Measurements from ENCODE around the gene RIPK1. TPM values are rescaled to one million over a fixed set of nuclear protein-coding genes. Genes with fewer than 3 reads are reported as not detected.
"Not testable (repeated sequence)": the region's sequence is repeated elsewhere in the genome, so short reads cannot be mapped to it uniquely, and the experiment has no call there.

Gene RIPK1
- total RNA-seq, 1 experiment from 2014 or later = 15.5 TPM

DNA sequence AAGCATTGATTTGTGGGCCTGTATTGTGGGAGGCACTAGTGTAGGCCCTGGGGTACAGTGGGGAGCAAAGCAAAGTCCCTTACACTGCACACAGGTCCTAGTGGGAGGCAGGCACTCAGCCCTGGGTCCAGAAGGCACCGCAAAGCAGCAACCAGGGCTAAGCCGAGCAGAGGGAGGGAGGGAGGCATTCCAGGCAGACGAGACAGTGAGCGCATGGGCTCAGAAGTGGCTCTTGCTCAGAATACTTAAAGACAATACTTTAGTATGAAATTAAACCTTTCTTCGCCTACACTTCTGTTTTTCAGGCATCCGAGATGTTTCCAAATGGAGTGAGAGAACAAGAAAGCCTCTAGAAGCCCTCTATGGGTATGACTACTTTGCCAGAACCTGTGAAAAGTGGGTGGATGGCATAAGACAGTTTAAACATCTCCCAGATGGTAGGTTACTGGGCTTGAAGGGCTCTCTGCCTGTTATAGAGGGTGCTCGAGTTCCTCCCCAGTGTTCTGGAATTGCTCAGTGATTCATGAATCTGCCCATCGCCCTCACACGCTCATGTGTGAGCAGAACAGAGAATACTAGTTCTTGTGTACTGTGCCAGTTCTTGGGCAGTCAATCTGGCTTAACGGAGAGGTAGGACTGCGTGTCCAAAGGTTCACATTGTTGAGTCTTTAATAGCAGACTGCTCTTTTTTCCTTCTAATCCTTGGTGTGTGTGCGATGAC is 68.9 kb downstream of the RIPK1 start:
- Mint-ChIP-seq H3K4me1 (ENCODE audit: low read depth, unreplicated experiment) (peaks cover 33% of the 10 kb centered on the region), H3K27me3 (ENCODE audit: insufficient read depth, unreplicated experiment) (no peaks in the 10 kb centered on the region), H3K36me3 (ENCODE audit: insufficient read depth, unreplicated experiment) (peaks cover 45% of the 10 kb centered on the region), H3K9me3 (ENCODE audit: unreplicated experiment) (no peaks in the 10 kb centered on the region), H3K27ac (ENCODE audit: unreplicated experiment) (peak overlapping the region; percentile 29), H3K4me3 (ENCODE audit: unreplicated experiment) (no peak overlapping the region)
- no TSS peak for BruUV-seq (replicated peaks)
- ChIA-PET POLR2A (no interaction called here), CTCF (no interaction called here)
- Histone ChIP-seq H3K9me3 (no peaks in the 10 kb centered on the region), H3K4me1 (peaks cover 42% of the 10 kb centered on the region), H3K36me3 (ENCODE audit: control insufficient read depth, insufficient read depth, low read length) (peaks cover 6% of the 10 kb centered on the region), H3K4me3 (ENCODE audit: low read depth, low read length) (no peak overlapping the region), H3K27me3 (replicated peaks; ENCODE audit: control insufficient read depth, insufficient read depth, low read length) (no peaks in the 10 kb centered on the region)
- intact Hi-C loops (cut with micrococcal nuclease; ENCODE audit: unreplicated experiment) = no loop called here
- TF ChIP-seq, protein P1, sequence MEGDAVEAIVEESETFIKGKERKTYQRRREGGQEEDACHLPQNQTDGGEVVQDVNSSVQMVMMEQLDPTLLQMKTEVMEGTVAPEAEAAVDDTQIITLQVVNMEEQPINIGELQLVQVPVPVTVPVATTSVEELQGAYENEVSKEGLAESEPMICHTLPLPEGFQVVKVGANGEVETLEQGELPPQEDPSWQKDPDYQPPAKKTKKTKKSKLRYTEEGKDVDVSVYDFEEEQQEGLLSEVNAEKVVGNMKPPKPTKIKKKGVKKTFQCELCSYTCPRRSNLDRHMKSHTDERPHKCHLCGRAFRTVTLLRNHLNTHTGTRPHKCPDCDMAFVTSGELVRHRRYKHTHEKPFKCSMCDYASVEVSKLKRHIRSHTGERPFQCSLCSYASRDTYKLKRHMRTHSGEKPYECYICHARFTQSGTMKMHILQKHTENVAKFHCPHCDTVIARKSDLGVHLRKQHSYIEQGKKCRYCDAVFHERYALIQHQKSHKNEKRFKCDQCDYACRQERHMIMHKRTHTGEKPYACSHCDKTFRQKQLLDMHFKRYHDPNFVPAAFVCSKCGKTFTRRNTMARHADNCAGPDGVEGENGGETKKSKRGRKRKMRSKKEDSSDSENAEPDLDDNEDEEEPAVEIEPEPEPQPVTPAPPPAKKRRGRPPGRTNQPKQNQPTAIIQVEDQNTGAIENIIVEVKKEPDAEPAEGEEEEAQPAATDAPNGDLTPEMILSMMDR (IDR thresholded peaks at IDR 0.05; ENCODE audit: insufficient read depth in 1 of 2, low read depth in 1 of 2, low read length in 1 of 2, severe bottlenecking in 1 of 2, unreplicated experiment in 1 of 2) = no peak
- no peak for DNase-seq

DNA sequence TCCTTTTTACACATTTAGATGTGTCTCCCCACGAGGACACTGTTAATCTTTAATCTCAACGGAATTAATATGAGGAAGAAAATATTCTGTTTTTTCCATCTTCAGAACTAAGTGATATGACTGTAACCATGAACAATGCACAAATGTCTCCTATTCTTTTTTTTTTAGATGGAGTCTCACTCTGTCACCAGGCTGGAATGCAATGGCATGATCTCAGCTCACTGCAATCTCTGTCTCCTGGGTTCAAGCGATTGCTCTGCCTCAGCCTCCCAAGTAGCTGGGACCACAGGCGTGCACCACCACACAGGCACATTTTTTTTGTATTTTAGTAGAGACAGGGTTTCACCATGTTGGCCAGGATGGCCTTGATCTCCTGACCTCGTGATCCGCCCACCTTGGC is 69.6 kb downstream of the RIPK1 start:
- H3K4me3 Mint-ChIP-seq (ENCODE audit: unreplicated experiment); H3K4me3 ChIP-seq (ENCODE audit: low read depth, low read length); H3K9me3 Mint-ChIP-seq (ENCODE audit: unreplicated experiment); H3K27me3 Mint-ChIP-seq (ENCODE audit: insufficient read depth, unreplicated experiment); DNase-seq; CTCF ChIA-PET; POLR2A ChIA-PET; intact Hi-C loops (cut with micrococcal nuclease; ENCODE audit: unreplicated experiment); BruUV-seq (replicated peaks); H3K36me3 ChIP-seq (ENCODE audit: control insufficient read depth, insufficient read depth, low read length); H3K9me3 ChIP-seq; H3K27me3 ChIP-seq (replicated peaks; ENCODE audit: control insufficient read depth, insufficient read depth, low read length): not testable (repeated sequence)
- H3K4me1 ChIP-seq = peaks cover 42% of the 10 kb centered on the region
- Mint-ChIP-seq H3K36me3 (ENCODE audit: insufficient read depth, unreplicated experiment) (peaks cover 44% of the 10 kb centered on the region), H3K27ac (ENCODE audit: unreplicated experiment) (peak overlapping the region; percentile 29), H3K4me1 (ENCODE audit: low read depth, unreplicated experiment) (peaks cover 33% of the 10 kb centered on the region)

DNA sequence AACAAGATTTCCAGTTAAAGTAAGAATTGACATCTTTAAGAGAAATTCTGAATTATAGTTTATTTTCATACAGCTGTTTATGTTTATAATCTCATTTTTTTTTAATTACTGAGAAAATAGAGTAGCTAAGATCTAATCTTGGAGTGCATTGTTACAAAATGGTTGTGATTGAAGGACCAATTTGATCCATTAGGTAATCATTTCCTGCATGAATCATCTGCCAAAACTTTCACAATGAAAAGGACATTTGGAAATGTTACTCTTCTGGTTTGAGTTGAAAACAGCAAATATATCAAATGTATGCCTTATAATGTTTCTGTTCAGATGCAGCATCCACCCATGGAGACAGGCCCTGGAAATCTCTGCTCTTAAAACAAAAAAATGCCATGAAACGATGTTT is 70.0 kb downstream of the RIPK1 start:
- H3K4me1 ChIP-seq = peaks cover 42% of the 10 kb centered on the region
- no TSS peak for BruUV-seq (replicated peaks)
- peaks cover 33% of the 10 kb centered on the region for H3K4me1 Mint-ChIP-seq (ENCODE audit: low read depth, unreplicated experiment)
- intact Hi-C loops (cut with micrococcal nuclease; ENCODE audit: unreplicated experiment) = no loop called here
- peaks cover 44% of the 10 kb centered on the region for H3K36me3 Mint-ChIP-seq (ENCODE audit: insufficient read depth, unreplicated experiment)
- no peaks in the 10 kb centered on the region for H3K27me3 ChIP-seq (replicated peaks; ENCODE audit: control insufficient read depth, insufficient read depth, low read length)
- no peaks in the 10 kb centered on the region for H3K9me3 ChIP-seq
- no peak overlapping the region for H3K4me3 ChIP-seq (ENCODE audit: low read depth, low read length)
- no peak for DNase-seq
- H3K27ac Mint-ChIP-seq (ENCODE audit: unreplicated experiment) = peak overlapping the region; percentile 70
- H3K9me3 Mint-ChIP-seq (ENCODE audit: unreplicated experiment) = no peaks in the 10 kb centered on the region
- TF ChIP-seq, protein P1 (IDR thresholded peaks at IDR 0.05; ENCODE audit: insufficient read depth in 1 of 2, low read depth in 1 of 2, low read length in 1 of 2, severe bottlenecking in 1 of 2, unreplicated experiment in 1 of 2) = no peak
- no peak overlapping the region for H3K4me3 Mint-ChIP-seq (ENCODE audit: unreplicated experiment)
- ChIA-PET CTCF (interaction anchor here (1.6 kb wide), 1 partner anchor 19 kb away, joined by 11 read pairs; the partner anchor contains the start of gene TUBB2A), POLR2A (interaction anchor here (1.0 kb wide), 1 partner anchor 70 kb away, joined by 5 read pairs; the partner anchor contains the start of gene RIPK1)
- peaks cover 6% of the 10 kb centered on the region; the same call in 1 of the 2 replicates for H3K36me3 ChIP-seq (ENCODE audit: control insufficient read depth, insufficient read depth, low read length)
- H3K27me3 Mint-ChIP-seq (ENCODE audit: insufficient read depth, unreplicated experiment) = no peaks in the 10 kb centered on the region
